ENCODE results near the gene GRM8.

GRM8 gene

GRCh38 chr7:126953461-126953860, 299.3 kb downstream of the GRM8 start:
- H3K4me3 ChIP-seq (ENCODE audit: low read length), result no peak overlapping the region

GRCh38 chr7:126948664-126949063, 304.1 kb downstream of the GRM8 start:
- no peak overlapping the region for H2AFZ ChIP-seq (ENCODE audit: low read length)
- TF ChIP-seq EZH2 (optimal IDR thresholded peaks at IDR 0.05; ENCODE audit: low read depth, low read length) (no peak), EZH2phosphoT487 (IDR thresholded peaks at IDR 0.05; ENCODE audit: low read length) (no peak), CTCF (IDR thresholded peaks at IDR 0.05; ENCODE audit: low read length) (no peak)

More at GRCh38 chr7:126953461-126953860, 299.3 kb downstream of the GRM8 start:
- Histone ChIP-seq H3K36me3 (replicated peaks; ENCODE audit: insufficient read depth, low read length) (no peaks in the 10 kb centered on the region), H3K79me2 (ENCODE audit: low read length) (no peaks in the 10 kb centered on the region), H3K4me1 (ENCODE audit: low read length) (no peaks in the 10 kb centered on the region), H3K4me2 (ENCODE audit: low read depth, low read length) (no peak overlapping the region), H3K27ac (ENCODE audit: low read length) (no peak overlapping the region), H3F3A (ENCODE audit: insufficient read depth, low read length) (no peaks in the 10 kb centered on the region), H3K9me3 (replicated peaks; ENCODE audit: insufficient read depth, low read length) (no peaks in the 10 kb centered on the region), H2AFZ (ENCODE audit: low read length) (no peak overlapping the region), H3K27me3 (replicated peaks; ENCODE audit: insufficient read depth, low read length) (no peaks in the 10 kb centered on the region), H3K9me2 (replicated peaks; ENCODE audit: insufficient read depth, low read length) (no peaks in the 10 kb centered on the region), H4K20me1 (ENCODE audit: insufficient read depth, low read length) (no peaks in the 10 kb centered on the region), H3K9ac (ENCODE audit: low read length) (no peak overlapping the region)
- no peak for DNase-seq
- TF ChIP-seq CTCF (IDR thresholded peaks at IDR 0.05; ENCODE audit: low read length) (no peak), EZH2 (optimal IDR thresholded peaks at IDR 0.05; ENCODE audit: low read depth, low read length) (no peak), EZH2phosphoT487 (IDR thresholded peaks at IDR 0.05; ENCODE audit: low read length) (no peak)

GRCh38 chr7:126940723-126941307, 311.9 kb downstream of the GRM8 start:
- Histone ChIP-seq H3K9me2 (replicated peaks; ENCODE audit: insufficient read depth, low read length) (no peaks in the 10 kb centered on the region), H4K20me1 (ENCODE audit: insufficient read depth, low read length) (no peaks in the 10 kb centered on the region), H3K27me3 (replicated peaks; ENCODE audit: insufficient read depth, low read length) (no peaks in the 10 kb centered on the region), H3K79me2 (ENCODE audit: low read length) (no peaks in the 10 kb centered on the region), H3K4me3 (ENCODE audit: low read length) (no peak overlapping the region), H3K9me3 (replicated peaks; ENCODE audit: insufficient read depth, low read length) (no peaks in the 10 kb centered on the region), H3K4me2 (ENCODE audit: low read depth, low read length) (no peak overlapping the region), H3K27ac (ENCODE audit: low read length) (no peak overlapping the region), H3K9ac (ENCODE audit: low read length) (no peak overlapping the region), H2AFZ (ENCODE audit: low read length) (no peak overlapping the region), H3K36me3 (replicated peaks; ENCODE audit: insufficient read depth, low read length) (no peaks in the 10 kb centered on the region), H3F3A (ENCODE audit: insufficient read depth, low read length) (no peaks in the 10 kb centered on the region), H3K4me1 (ENCODE audit: low read length) (peaks cover 11% of the 10 kb centered on the region; the same call in 1 of the 2 replicates)
- no peak for TF ChIP-seq CTCF (IDR thresholded peaks at IDR 0.05; ENCODE audit: low read length)
- TF ChIP-seq EZH2 (optimal IDR thresholded peaks at IDR 0.05; ENCODE audit: low read depth, low read length), result no peak
- DNase-seq, result no peak

More at GRCh38 chr7:126948664-126949063, 304.1 kb downstream of the GRM8 start:
- Histone ChIP-seq H4K20me1 (ENCODE audit: insufficient read depth, low read length) (no peaks in the 10 kb centered on the region), H3K27ac (ENCODE audit: low read length) (no peak overlapping the region), H3K9me2 (replicated peaks; ENCODE audit: insufficient read depth, low read length) (no peaks in the 10 kb centered on the region), H3F3A (ENCODE audit: insufficient read depth, low read length) (no peaks in the 10 kb centered on the region), H3K79me2 (ENCODE audit: low read length) (no peaks in the 10 kb centered on the region), H3K4me3 (ENCODE audit: low read length) (no peak overlapping the region), H3K36me3 (replicated peaks; ENCODE audit: insufficient read depth, low read length) (no peaks in the 10 kb centered on the region), H3K9me3 (replicated peaks; ENCODE audit: insufficient read depth, low read length) (no peaks in the 10 kb centered on the region), H3K9ac (ENCODE audit: low read length) (no peak overlapping the region), H3K4me1 (ENCODE audit: low read length) (no peaks in the 10 kb centered on the region), H3K27me3 (replicated peaks; ENCODE audit: insufficient read depth, low read length) (no peaks in the 10 kb centered on the region), H3K4me2 (ENCODE audit: low read depth, low read length) (no peak overlapping the region)
- no peak for DNase-seq
